ENCODE measurements around the gene GLYATL1B. TPM values are rescaled to one million over a fixed set of nuclear protein-coding genes. Genes with fewer than 3 reads are reported as not detected.
A peak's percentile ranks its signal among the peaks of the same experiment; 100 is the strongest.

Gene GLYATL1B
- total RNA-seq, 1 experiment from 2014 or later, result not detected

GRCh38 chr11:59141673-59142460, 55.8 kb downstream of the GLYATL1B start:
- H3K9me3 ChIP-seq (ENCODE audit: control insufficient read depth in 1 of 2, insufficient read depth in 1 of 2, low read depth in 1 of 2, low read length in 2 of 2), result no peaks in the 10 kb centered on the region
- no peaks in the 10 kb centered on the region for H3K9me2 ChIP-seq (ENCODE audit: insufficient read depth)
- intact Hi-C loops (cut with micrococcal nuclease), result loop anchor here (5.0 to 10.0 kb wide), 2 partner anchors 217 to 565 kb away; partner anchors contain the start of genes LPXN and ZFP91
- TF ChIP-seq POLR2A (IDR thresholded peaks at IDR 0.05; ENCODE audit: borderline replicate concordance, extremely low read depth, insufficient read depth, insufficient read length), result no peak
- no peak for TF ChIP-seq ZBTB33 (IDR thresholded peaks at IDR 0.05; ENCODE audit: extremely low read depth, insufficient replicate concordance, low read length)
- TF ChIP-seq EZH2 (IDR thresholded peaks at IDR 0.05), result no peak
- TF ChIP-seq ZFX (IDR thresholded peaks at IDR 0.05), result no peak
- TF ChIP-seq, protein P1, sequence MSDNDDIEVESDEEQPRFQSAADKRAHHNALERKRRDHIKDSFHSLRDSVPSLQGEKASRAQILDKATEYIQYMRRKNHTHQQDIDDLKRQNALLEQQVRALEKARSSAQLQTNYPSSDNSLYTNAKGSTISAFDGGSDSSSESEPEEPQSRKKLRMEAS (IDR thresholded peaks at IDR 0.05), result no peak
- TF ChIP-seq, protein P2, sequence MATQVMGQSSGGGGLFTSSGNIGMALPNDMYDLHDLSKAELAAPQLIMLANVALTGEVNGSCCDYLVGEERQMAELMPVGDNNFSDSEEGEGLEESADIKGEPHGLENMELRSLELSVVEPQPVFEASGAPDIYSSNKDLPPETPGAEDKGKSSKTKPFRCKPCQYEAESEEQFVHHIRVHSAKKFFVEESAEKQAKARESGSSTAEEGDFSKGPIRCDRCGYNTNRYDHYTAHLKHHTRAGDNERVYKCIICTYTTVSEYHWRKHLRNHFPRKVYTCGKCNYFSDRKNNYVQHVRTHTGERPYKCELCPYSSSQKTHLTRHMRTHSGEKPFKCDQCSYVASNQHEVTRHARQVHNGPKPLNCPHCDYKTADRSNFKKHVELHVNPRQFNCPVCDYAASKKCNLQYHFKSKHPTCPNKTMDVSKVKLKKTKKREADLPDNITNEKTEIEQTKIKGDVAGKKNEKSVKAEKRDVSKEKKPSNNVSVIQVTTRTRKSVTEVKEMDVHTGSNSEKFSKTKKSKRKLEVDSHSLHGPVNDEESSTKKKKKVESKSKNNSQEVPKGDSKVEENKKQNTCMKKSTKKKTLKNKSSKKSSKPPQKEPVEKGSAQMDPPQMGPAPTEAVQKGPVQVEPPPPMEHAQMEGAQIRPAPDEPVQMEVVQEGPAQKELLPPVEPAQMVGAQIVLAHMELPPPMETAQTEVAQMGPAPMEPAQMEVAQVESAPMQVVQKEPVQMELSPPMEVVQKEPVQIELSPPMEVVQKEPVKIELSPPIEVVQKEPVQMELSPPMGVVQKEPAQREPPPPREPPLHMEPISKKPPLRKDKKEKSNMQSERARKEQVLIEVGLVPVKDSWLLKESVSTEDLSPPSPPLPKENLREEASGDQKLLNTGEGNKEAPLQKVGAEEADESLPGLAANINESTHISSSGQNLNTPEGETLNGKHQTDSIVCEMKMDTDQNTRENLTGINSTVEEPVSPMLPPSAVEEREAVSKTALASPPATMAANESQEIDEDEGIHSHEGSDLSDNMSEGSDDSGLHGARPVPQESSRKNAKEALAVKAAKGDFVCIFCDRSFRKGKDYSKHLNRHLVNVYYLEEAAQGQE (IDR thresholded peaks at IDR 0.05; ENCODE audit: low read depth), result no peak
- TF ChIP-seq SRF (IDR thresholded peaks at IDR 0.05; ENCODE audit: low read depth), result no peak
- no peak for TF ChIP-seq ATF3 (IDR thresholded peaks at IDR 0.05)
- TF ChIP-seq CBX3 (IDR thresholded peaks at IDR 0.05; ENCODE audit: low read depth), result no peak
- no peak for TF ChIP-seq SIN3A (IDR thresholded peaks at IDR 0.05; ENCODE audit: low read depth)
- peak overlapping the region; percentile 67 for H3K27ac ChIP-seq (ENCODE audit: low read depth, low read length)
- TSS peak; percentile 86 for BruUV-seq (replicated peaks)
- H3K36me3 ChIP-seq (ENCODE audit: control insufficient read depth in 1 of 2, insufficient read depth in 2 of 2, low read length in 2 of 2), result no peaks in the 10 kb centered on the region
- no peak for DNase-seq (ENCODE audit: low read depth, low spot score)
- H3K4me3 ChIP-seq (replicated peaks in 1 of 2; ENCODE audit: low read depth in 1 of 2, low read length in 2 of 2), result peak overlapping the region; percentile 51 to 79
- ATAC-seq, result no peak
- peaks cover 9% of the 10 kb centered on the region; the same call in 1 of the 2 replicates for H3K79me2 ChIP-seq (ENCODE audit: insufficient read depth, low read length)
- CTCF ChIA-PET, result interaction anchor here (2.3 to 7.7 kb wide), 2 partner anchors 15 to 30 kb away, joined by 6 to 59 read pairs; partner anchors contain the start of gene DTX4
- H3K27me3 ChIP-seq (ENCODE audit: insufficient read depth, low read length), result no peaks in the 10 kb centered on the region
- no peaks in the 10 kb centered on the region for H4K20me1 ChIP-seq (ENCODE audit: insufficient read depth)
- H3K4me2 ChIP-seq (ENCODE audit: low read length), result peak overlapping the region; percentile 84
- peak overlapping the region; percentile 83 for H2AFZ ChIP-seq (ENCODE audit: low read depth, low read length, poor library complexity, severe bottlenecking)
- H3K9ac ChIP-seq (ENCODE audit: low read length), result peak overlapping the region; percentile 60
- H3K4me1 ChIP-seq (ENCODE audit: control insufficient read depth in 1 of 2, insufficient read depth in 2 of 2, low read length in 2 of 2), result peaks cover 15 to 34% of the 10 kb centered on the region in 2 experiments
- POLR2A ChIA-PET, result interaction anchor here (1.0 kb wide), 1 partner anchor 45 kb away, joined by 3 read pairs; no protein-coding TSS in a partner anchor
- RAD21 ChIA-PET (ENCODE audit: low non-redundant PET in 1 of 2, low total read pairs in 2 of 2, uncharacterized antibody in 2 of 2, unreplicated experiment in 2 of 2), result interaction anchor here in 1 of 2 experiments (1.0 kb wide), 1 partner anchor 16 kb away, joined by 5 read pairs; no protein-coding TSS in a partner anchor
